ENCODE results near the gene SLC12A9. TPM values are rescaled to one million over a fixed set of nuclear protein-coding genes. Genes with fewer than 3 reads are reported as not detected.

Gene SLC12A9
- total and polyA plus RNA-seq, 2 of the 4 experiments (the other 2 are of a cell fraction) = 4.5 to 16.2 TPM

GRCh38 chr7:100887516-100888290 is 35.2 kb downstream of the SLC12A9 start (continued):
- TF ChIP-seq RAD21 (IDR thresholded peaks at IDR 0.05; ENCODE audit: low read length) = no peak

DNA sequence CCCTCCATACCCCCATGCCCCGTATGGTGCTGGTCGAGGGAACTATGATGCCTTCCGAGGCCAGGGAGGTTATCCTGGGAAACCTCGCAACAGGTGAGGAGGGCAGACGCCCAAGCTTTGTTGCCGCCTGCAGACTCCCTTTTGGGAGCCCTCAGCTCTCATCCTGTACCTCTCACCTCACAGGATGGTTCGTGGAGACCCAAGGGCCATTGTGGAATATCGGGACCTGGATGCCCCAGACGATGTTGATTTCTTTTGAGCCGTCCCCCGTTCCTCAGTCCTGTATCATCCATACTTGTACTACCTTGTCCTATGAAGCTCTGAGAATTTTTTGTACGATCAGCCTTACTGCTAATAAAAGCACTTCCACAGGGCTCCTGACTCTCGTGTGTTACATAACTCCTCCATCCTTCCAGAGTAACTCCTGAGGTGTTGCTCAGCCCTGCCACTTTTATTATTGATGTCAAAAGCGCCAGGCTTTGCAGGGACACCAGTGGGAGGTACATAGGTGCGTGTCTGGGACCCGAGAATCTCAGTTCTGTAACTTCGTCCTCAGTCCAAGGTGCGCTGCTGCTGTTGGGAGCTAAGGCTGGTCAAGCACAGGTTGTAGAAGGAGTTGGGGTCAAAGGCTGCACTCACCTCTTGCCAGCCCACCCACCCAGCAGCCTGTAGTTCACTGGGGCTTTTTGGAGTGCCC is 35.9 kb downstream of the SLC12A9 start:
- peak overlapping the region; percentile 89 for H3K9ac ChIP-seq (ENCODE audit: low read depth, low read length)
- H3K56ac ChIP-seq (ENCODE audit: extremely low read depth, insufficient read depth, low read length) = no peak overlapping the region
- no peak overlapping the region for H3K18ac ChIP-seq (ENCODE audit: low read depth, low read length)
- peak overlapping the region; percentile 88 for H3K27ac ChIP-seq (ENCODE audit: insufficient read depth, low read length)
- dilution Hi-C loops (cut with HindIII; ENCODE audit: low sequenced_read_pairs, unreplicated experiment) (no loop called here), in situ Hi-C loops (cut with MboI; ENCODE audit: low sequenced_read_pairs) (no loop called here), intact Hi-C loops (cut with micrococcal nuclease) (no loop called here)
- no peak overlapping the region for H2BK120ac ChIP-seq (ENCODE audit: low read depth, low read length)
- peak overlapping the region; percentile 83 for H3K4me3 ChIP-seq (ENCODE audit: insufficient read depth, low read depth, low read length)
- H3K9me1 ChIP-seq (ENCODE audit: insufficient read depth, low read length) = peaks cover 3% of the 10 kb centered on the region; the same call in 1 of the 2 replicates
- no peaks in the 10 kb centered on the region for H3K9me3 ChIP-seq (ENCODE audit: control insufficient read depth, insufficient read depth, low read length)
- no peak for DNase-seq
- peak overlapping the region; percentile 89; the same call in 1 of the 2 replicates for H3K4ac ChIP-seq (ENCODE audit: low read depth, low read length)
- peak overlapping the region; percentile 93 for H3K4me2 ChIP-seq (ENCODE audit: low read depth, low read length)
- peaks cover 16% of the 10 kb centered on the region for H3K4me1 ChIP-seq (ENCODE audit: control insufficient read depth, insufficient read depth, low read length)
- no peak for ATAC-seq (ENCODE audit: low read depth)
- H4K8ac ChIP-seq (ENCODE audit: low read depth in 2 of 2, low read length in 2 of 2) = no peak overlapping the region
- H2AK9ac ChIP-seq (replicated peaks; ENCODE audit: low read depth, low read length, poor library complexity) = peak overlapping the region; percentile 99
- 0 out of 2 replicates have a peak overlapping the region, but pooled peaks have one; percentile 7 for H2AK5ac ChIP-seq (ENCODE audit: low read depth, low read length)
- H2AFZ ChIP-seq (replicated peaks; ENCODE audit: low read length, poor library complexity) = no peak overlapping the region
- peak overlapping the region; percentile 28; the same call in 1 of the 2 replicates for H3K23ac ChIP-seq (ENCODE audit: low read depth, low read length)
- H2BK5ac ChIP-seq (ENCODE audit: low read depth, low read length, poor library complexity, severe bottlenecking) = no peak overlapping the region
- H3K27me3 ChIP-seq (ENCODE audit: control insufficient read depth, insufficient read depth, low read length) = no peaks in the 10 kb centered on the region
- no peak overlapping the region for H2BK15ac ChIP-seq (ENCODE audit: low read depth, low read length)
- H2BK20ac ChIP-seq (ENCODE audit: low read depth, low read length) = no peak overlapping the region
- H3K36me3 ChIP-seq (ENCODE audit: control insufficient read depth, insufficient read depth, low read length) = peaks cover 52% of the 10 kb centered on the region
- peaks cover 15% of the 10 kb centered on the region; the same call in 1 of the 2 replicates for H4K20me1 ChIP-seq (ENCODE audit: insufficient read depth, low read length)
- CTCF ChIA-PET = no interaction called here
- no peak overlapping the region; the same call in 1 of the 2 replicates for H4K91ac ChIP-seq (ENCODE audit: insufficient read depth, low read depth, low read length)
- 70% methylated on average over 13 of the region's 18 CpGs; no CpG with 5 or more reads in 1 of the 2 experiments for WGBS, 2 experiments (ENCODE audit: extremely low coverage in 2 of 2, insufficient read length in 1 of 2)
- POLR2A ChIA-PET (ENCODE audit: unreplicated experiment) = interaction anchor here (1.1 kb wide), 1 partner anchor 14 kb away, joined by 4 read pairs; the partner anchor contains the start of gene SRRT
- no TSS peak for BruUV-seq (replicated peaks)
- H4K5ac ChIP-seq (ENCODE audit: low read depth, low read length) = no peak overlapping the region
- TF ChIP-seq MAZ (IDR thresholded peaks at IDR 0.05; ENCODE audit: borderline replicate concordance, low read depth, low read length) (no peak), MAFK (IDR thresholded peaks at IDR 0.05; ENCODE audit: low read depth, low read length) (no peak), CTCF (conservative IDR thresholded peaks at IDR 0.05; ENCODE audit: low read depth, low read length) (no peak), BHLHE40 (IDR thresholded peaks at IDR 0.05; ENCODE audit: low read depth, low read length) (no peak), RAD21 (IDR thresholded peaks at IDR 0.05; ENCODE audit: low read length) (no peak), CHD1 (IDR thresholded peaks at IDR 0.05; ENCODE audit: low read depth, low read length) (no peak)
- TF ChIP-seq, protein P1, sequence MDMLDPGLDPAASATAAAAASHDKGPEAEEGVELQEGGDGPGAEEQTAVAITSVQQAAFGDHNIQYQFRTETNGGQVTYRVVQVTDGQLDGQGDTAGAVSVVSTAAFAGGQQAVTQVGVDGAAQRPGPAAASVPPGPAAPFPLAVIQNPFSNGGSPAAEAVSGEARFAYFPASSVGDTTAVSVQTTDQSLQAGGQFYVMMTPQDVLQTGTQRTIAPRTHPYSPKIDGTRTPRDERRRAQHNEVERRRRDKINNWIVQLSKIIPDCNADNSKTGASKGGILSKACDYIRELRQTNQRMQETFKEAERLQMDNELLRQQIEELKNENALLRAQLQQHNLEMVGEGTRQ (IDR thresholded peaks at IDR 0.05; ENCODE audit: low read depth, low read length) = no peak
- TF ChIP-seq, protein P2, sequence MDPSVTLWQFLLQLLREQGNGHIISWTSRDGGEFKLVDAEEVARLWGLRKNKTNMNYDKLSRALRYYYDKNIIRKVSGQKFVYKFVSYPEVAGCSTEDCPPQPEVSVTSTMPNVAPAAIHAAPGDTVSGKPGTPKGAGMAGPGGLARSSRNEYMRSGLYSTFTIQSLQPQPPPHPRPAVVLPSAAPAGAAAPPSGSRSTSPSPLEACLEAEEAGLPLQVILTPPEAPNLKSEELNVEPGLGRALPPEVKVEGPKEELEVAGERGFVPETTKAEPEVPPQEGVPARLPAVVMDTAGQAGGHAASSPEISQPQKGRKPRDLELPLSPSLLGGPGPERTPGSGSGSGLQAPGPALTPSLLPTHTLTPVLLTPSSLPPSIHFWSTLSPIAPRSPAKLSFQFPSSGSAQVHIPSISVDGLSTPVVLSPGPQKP (IDR thresholded peaks at IDR 0.05; ENCODE audit: borderline replicate concordance, low read depth, low read length) = no peak
- peaks cover 20 to 48% of the 10 kb centered on the region in 2 experiments for H3K79me1 ChIP-seq (ENCODE audit: low read depth in 1 of 2, low read length in 2 of 2)
- H3K14ac ChIP-seq (replicated peaks; ENCODE audit: low read depth, low read length) = peak overlapping the region; percentile 29; the same call in 1 of the 2 replicates

Measured in IMR-90 (cell line).